Large intestine (tissue), 3 donors: ENCODE results near the gene CUX1. TPM values are rescaled to one million over a fixed set of nuclear protein-coding genes. Genes with fewer than 3 reads are reported as not detected.
A peak's percentile ranks its signal among the peaks of the same experiment; 100 is the strongest.
"Not testable (repeated sequence)": the region's sequence is repeated elsewhere in the genome, so short reads cannot be mapped to it uniquely, and the experiment has no call there.

ENCODE experiments used
- DNase-seq, 2 donors: peaks; one replicate each; pipeline versions ENCODE4 v3.0.0 to v3.0.0-alpha.2; 2013
- H3K27ac ChIP-seq: one replicate; pipeline ENCODE4 v1.5.1; 2013; ENCODE audit warnings: low read length
- H3K27me3 ChIP-seq: 2 replicates; pipeline ENCODE4 v1.6.1; 2013; ENCODE audit warnings: low read length; ENCODE audit not compliant: control insufficient read depth, insufficient read depth
- H3K36me3 ChIP-seq: 2 replicates; pipeline ENCODE4 v1.6.1; 2013; ENCODE audit warnings: low read length; ENCODE audit not compliant: control insufficient read depth, insufficient read depth
- H3K4me1 ChIP-seq: one replicate; pipeline ENCODE4 v1.6.1; 2013; ENCODE audit warnings: low read length; ENCODE audit not compliant: control insufficient read depth, insufficient read depth
- H3K4me3 ChIP-seq: one replicate; pipeline ENCODE4 v1.5.1; 2013; ENCODE audit warnings: low read length
- H3K9me3 ChIP-seq: one replicate; pipeline ENCODE4 v1.6.1; 2013; ENCODE audit warnings: mild to moderate bottlenecking, low read depth, low read length, moderate library complexity; ENCODE audit not compliant: control insufficient read depth
- WGBS: methylation state at CpG from one replicate; pipeline ENCODE4 v1.1.5; 2013; ENCODE audit warnings: low lambda C conversion rate; ENCODE audit not compliant: insufficient coverage; 5-methylcytosine and 5-hydroxymethylcytosine counted together
- polyA plus RNA-seq: library from polyadenylated mRNA; unstranded; fragments of 120-200 nt; gene quantifications from one replicate; pipeline ENCODE4 v1.2.1, GENCODE V29; 2013

CUX1 gene
- polyA plus RNA-seq, 1 donor: 72.9 TPM

GRCh38 chr7:102024769-102025391 lies 207.5 kb downstream of the CUX1 start:
- H3K9me3 ChIP-seq: no peaks in the 10 kb centered on the region
- H3K4me3 ChIP-seq: no peak overlapping the region
- peak overlapping the region; percentile 88 for H3K27ac ChIP-seq
- no peaks in the 10 kb centered on the region for H3K27me3 ChIP-seq
- WGBS: no CpG with 5 or more reads among the region's 15 CpGs
- H3K4me1 ChIP-seq: peaks cover 14% of the 10 kb centered on the region
- H3K36me3 ChIP-seq: peaks cover 17% of the 10 kb centered on the region
- DNase-seq: peak; percentile 92 to 97

GRCh38 chr7:102025777-102026176 lies 208.4 kb downstream of the CUX1 start:
- DNase-seq, H3K4me3 ChIP-seq, H3K9me3 ChIP-seq, H3K27me3 ChIP-seq: not testable (repeated sequence)
- no CpG with 5 or more reads among the region's 4 CpGs for WGBS
- Histone ChIP-seq H3K4me1 (peaks cover 14% of the 10 kb centered on the region), H3K27ac (peak overlapping the region; percentile 88), H3K36me3 (peaks cover 19% of the 10 kb centered on the region)

GRCh38 chr7:102028206-102028826 lies 210.9 kb downstream of the CUX1 start:
- Histone ChIP-seq H3K27ac (no peak overlapping the region), H3K4me3 (no peak overlapping the region), H3K4me1 (peaks cover 14% of the 10 kb centered on the region), H3K9me3 (no peaks in the 10 kb centered on the region), H3K27me3 (no peaks in the 10 kb centered on the region), H3K36me3 (peaks cover 12% of the 10 kb centered on the region)
- 95% methylated on average over 4 of the region's 18 CpGs for WGBS
- DNase-seq: no peak

- Histone ChIP-seq H3K36me3 (peaks cover 12% of the 10 kb centered on the region), H3K4me1 (peaks cover 8% of the 10 kb centered on the region), H3K27me3 (no peaks in the 10 kb centered on the region), H3K9me3 (no peaks in the 10 kb centered on the region), H3K4me3 (no peak overlapping the region), H3K27ac (no peak overlapping the region)
- 80% methylated on average over 1 of the region's 6 CpGs for WGBS
- no peak for DNase-seq
Measured at GRCh38 chr7:102029616-102030015, 212.2 kb downstream of the CUX1 start.

DNA sequence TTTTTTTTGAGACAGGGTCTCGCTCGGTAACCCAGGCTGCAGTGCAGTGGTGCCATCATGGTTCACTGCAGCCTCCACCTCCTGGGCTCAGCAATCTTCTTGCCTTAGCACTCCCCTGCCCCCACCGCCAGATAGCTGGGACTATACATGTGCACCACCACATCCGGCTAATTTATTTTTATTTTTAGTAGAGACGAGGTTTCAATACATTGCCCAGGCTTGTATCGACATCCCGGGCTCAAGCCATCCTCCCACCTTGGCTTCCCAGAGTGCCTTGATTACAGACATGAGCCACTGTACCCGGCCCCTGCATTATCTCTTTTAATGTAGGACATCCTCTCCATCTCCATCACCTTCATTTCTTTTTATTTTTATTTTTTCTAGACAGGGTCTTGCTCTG lies 213.3 kb downstream of the CUX1 start:
- Histone ChIP-seq H3K4me1 (no peaks in the 10 kb centered on the region), H3K27ac (no peak overlapping the region), H3K27me3 (no peaks in the 10 kb centered on the region), H3K36me3 (peaks cover 12% of the 10 kb centered on the region), H3K4me3 (no peak overlapping the region), H3K9me3 (no peaks in the 10 kb centered on the region)
- WGBS: no CpG with 5 or more reads among the region's 8 CpGs
- DNase-seq: no peak

DNA sequence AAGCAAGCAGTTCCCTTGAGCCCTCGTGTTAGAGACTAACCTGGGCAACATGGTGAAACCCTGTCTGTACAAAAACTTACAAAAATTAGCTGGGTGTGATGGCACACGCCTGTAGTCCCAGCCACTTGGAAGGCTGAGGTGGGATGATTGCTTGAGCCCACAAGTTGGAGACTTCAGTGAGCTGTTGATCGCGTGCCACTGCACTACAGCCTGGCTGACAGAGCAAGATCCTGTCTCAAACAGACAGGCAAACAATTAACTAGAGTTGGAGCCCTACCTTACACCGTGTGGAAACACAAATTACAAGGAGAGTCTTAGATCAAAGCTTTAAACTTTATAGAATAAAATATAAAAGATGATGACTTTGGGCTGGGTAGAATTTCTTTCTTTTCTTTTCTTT lies 219.5 kb downstream of the CUX1 start:
- no peak for DNase-seq
- Histone ChIP-seq H3K4me3 (no peak overlapping the region), H3K9me3 (no peaks in the 10 kb centered on the region), H3K27me3 (no peaks in the 10 kb centered on the region), H3K4me1 (no peaks in the 10 kb centered on the region), H3K27ac (no peak overlapping the region), H3K36me3 (peaks cover 16% of the 10 kb centered on the region)
- WGBS: no CpG with 5 or more reads among the region's 5 CpGs

- no CpG with 5 or more reads among the region's 11 CpGs for WGBS
- no peak overlapping the region for H3K4me3 ChIP-seq
Measured at GRCh38 chr7:102039706-102040105, 222.3 kb downstream of the CUX1 start.

GRCh38 chr7:102040569-102040968 lies 223.1 kb downstream of the CUX1 start:
- Histone ChIP-seq H3K4me1 (no peaks in the 10 kb centered on the region), H3K4me3 (no peak overlapping the region), H3K27me3 (no peaks in the 10 kb centered on the region), H3K9me3 (no peaks in the 10 kb centered on the region), H3K27ac (no peak overlapping the region), H3K36me3 (peaks cover 16% of the 10 kb centered on the region)
- no peak for DNase-seq
- WGBS: no CpG with 5 or more reads among the region's 11 CpGs

More at GRCh38 chr7:102039706-102040105, 222.3 kb downstream of the CUX1 start:
- peaks cover 16% of the 10 kb centered on the region for H3K36me3 ChIP-seq
- H3K27me3 ChIP-seq: no peaks in the 10 kb centered on the region
- H3K4me1 ChIP-seq: no peaks in the 10 kb centered on the region
- no peak overlapping the region for H3K27ac ChIP-seq
- DNase-seq: no peak
- no peaks in the 10 kb centered on the region for H3K9me3 ChIP-seq

- no peak overlapping the region for H3K4me3 ChIP-seq
- 87% methylated on average over 3 of the region's 4 CpGs for WGBS
- DNase-seq: no peak
- H3K27me3 ChIP-seq: no peaks in the 10 kb centered on the region
- peaks cover 14% of the 10 kb centered on the region for H3K36me3 ChIP-seq
- no peak overlapping the region for H3K27ac ChIP-seq
- H3K9me3 ChIP-seq: no peaks in the 10 kb centered on the region
- H3K4me1 ChIP-seq: no peaks in the 10 kb centered on the region
Measured at GRCh38 chr7:102042016-102042656, 224.7 kb downstream of the CUX1 start.

- H3K27ac ChIP-seq: not testable (repeated sequence)
- no CpG with 5 or more reads among the region's 9 CpGs for WGBS
Measured at GRCh38 chr7:102042796-102043195, 225.4 kb downstream of the CUX1 start.

More at GRCh38 chr7:102042796-102043195, 225.4 kb downstream of the CUX1 start:
- not testable (repeated sequence) for H3K4me3 ChIP-seq, H3K4me1 ChIP-seq, H3K9me3 ChIP-seq, H3K27me3 ChIP-seq, DNase-seq
- H3K36me3 ChIP-seq: peaks cover 14% of the 10 kb centered on the region
